Right lung (tissue), 5 donors: ENCODE measurements around the gene MDN1. TPM values are rescaled to one million over a fixed set of nuclear protein-coding genes. Genes with fewer than 3 reads are reported as not detected.
"Not testable (repeated sequence)": the region's sequence is repeated elsewhere in the genome, so short reads cannot be mapped to it uniquely, and the experiment has no call there.

Experiments used
- DNase-seq, 2 donors: peaks; one replicate each; pipeline ENCODE4 v3.0.0-alpha.2; 2013
- polyA plus RNA-seq, 5 donors: library from polyadenylated mRNA; unstranded; fragments of 120-200 nt; gene quantifications; one replicate each; pipeline versions ENCODE4 v1.2.1 to v1.2.3, GENCODE V29; 2013; ENCODE audit warnings: inconsistent platforms in 1 of 5, low replicate concordance in 1 of 5; ENCODE audit not compliant: insufficient read length in 5 of 5, insufficient read depth in 1 of 5

MDN1 gene
- polyA plus RNA-seq, 5 donors: 31.0 to 43.9 (median 36.1) TPM

DNA sequence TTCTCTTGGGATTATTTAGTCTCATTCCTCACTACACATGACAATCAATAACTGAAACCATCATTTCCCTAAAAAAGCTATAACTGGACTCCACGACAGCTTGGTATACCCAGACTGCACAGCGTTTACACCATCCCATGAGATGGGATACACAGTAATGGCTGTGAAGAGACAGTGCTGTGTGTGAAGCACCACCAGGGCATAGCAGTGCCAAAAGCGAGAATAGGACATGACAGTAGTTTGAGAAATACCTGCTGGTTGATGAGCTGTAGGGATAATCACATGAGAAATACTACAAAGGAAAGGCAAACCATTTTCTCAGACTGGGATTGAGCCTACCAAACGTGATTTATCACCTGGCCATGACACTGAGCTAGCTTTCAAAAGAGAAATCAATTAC lies 158.6 kb downstream of the MDN1 start:
- DNase-seq: no peak

DNA sequence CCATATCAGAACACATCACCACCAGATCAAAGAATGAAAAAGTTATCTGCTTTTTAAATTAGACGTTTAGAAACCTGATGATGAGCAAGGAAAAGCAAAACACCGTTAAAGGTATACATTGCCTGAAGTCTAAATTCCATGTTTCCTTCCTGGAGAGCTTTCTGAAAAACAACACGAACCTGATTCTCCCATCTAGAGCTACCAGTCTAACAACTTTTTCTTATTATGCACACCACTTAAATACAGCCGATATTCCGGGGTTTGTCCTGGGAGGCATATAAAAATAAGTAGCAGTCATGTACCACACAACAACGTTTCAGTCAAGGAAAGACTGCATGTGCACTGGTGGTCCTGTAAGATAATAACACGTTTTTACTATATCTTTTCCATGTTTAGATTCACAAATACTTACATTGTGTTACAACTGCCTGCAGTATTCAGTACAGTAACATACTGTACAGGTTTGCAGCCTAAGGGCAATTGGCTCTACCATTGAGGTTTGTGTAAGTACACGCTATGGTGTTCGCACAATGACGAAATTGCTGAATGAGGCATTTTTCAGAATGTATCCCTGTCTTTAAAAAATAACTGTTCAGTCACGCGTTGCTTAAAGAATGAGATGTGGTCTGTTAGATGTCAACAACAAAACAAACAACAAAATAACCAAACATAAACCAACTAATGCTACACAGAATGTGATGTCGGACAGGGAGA lies 162.0 kb downstream of the MDN1 start:
- no peak for DNase-seq

DNA sequence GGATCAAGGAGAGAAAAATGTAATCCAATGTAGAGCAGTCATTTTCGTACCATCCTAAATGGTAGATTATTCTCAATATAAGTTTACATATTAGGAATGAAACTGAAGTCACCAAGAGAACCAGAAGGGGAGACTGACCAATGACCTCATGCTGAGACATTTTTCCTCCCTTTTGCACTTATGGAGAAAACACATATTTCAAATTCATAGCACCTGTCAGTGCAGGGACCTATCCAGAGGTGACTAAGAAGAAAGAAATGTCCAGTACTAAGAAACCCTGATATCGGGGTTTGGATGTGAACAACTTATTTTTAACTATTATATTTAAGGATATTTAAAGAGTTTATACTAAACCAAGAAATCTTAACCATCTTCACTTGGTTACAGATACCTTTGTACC lies 164.5 kb downstream of the MDN1 start:
- DNase-seq: no peak

DNA sequence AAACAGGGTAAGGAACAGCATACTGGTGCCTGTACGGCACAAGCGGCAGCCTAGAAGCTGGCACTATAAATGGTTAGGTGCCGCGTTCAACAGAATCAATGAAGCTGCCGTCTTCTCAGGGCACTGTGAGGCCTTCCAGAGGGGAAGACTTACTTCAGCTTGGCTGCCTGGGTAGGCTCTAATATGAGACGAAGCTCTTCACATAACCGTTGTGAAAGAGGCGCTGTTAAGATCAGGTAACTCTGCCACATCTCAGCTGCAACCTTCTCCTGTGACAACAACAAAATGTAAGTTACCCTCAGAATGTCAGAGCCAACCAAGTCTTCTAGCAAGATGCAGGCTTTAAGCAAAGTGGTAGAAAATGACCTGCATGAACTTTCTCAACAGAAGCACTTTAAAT lies 169.0 kb downstream of the MDN1 start:
- no peak for DNase-seq

DNA sequence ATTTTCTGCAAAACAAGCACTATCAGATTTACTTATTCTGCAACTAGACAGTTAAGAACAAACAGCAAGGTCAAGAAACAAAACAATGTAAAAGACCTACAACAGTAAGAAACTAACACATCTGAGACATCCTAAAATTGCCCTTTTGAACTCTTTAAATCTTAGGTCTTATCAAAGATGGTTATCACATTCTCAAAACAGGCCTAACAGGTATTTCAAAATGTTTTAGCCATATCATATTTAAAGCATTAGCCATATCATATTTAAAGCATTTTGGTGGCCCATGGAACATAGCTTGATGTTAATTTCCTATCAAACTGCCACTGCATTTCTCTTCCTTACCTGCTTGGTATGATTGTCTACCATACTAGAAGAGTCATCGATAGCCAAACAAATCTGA lies 169.9 kb downstream of the MDN1 start:
- no peak for DNase-seq

DNA sequence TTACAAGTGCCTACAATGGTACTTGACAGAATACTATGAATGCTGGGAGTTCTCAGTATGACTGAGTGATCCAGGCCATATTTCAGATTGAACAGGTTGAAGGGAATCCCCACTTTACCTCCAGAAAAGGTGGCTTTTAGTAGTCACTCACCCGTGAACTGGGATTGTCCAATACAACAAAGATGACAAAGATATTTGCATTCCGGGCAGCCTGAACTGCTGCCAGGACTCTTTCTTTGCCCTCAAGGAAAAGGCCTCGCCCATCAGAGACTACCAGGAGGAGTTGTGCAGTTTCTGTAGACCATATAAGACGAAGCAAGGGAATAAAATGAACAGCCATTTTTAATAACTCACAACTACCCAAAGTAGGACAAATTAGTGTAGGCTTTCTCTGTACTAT lies 174.7 kb downstream of the MDN1 start:
- DNase-seq: no peak

DNA sequence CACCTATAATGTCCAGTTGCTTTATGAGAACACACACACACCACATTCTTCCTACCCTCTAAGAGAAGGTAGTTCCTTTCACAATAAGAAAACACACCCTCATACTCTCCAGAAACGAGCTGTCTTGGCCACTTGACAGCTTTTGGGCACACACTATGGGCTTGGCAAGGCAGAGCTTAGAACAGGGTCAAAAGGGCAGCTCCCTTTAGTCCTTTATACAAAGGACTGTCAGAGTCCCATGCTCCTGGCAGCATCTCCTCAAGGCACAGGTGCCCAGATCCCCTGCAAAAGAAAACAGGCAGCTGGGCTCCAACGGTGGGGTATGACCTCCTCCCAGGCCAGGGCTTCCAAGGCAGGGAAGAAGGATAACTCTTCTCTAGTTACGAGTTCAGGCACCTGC lies 176.2 kb downstream of the MDN1 start:
- DNase-seq: no peak

DNA sequence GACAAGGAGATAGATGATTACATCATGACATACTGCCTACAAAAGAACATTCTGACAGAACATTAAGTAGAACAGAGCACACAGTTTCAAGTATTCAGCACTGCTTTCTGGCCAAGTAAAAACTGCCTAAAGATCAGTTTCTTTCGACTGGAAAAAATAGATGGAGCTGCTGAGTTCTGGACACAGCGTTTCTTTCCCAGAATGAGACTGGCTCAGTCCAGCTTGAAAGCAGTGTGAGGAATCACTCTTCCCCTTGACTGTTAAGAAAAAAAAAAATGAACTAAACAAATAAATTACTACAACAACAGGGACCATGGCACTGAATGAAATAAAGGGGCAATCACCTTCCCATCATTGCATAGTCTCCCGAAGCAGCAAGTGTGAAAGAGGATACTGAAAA lies 176.6 kb downstream of the MDN1 start:
- DNase-seq: no peak

DNA sequence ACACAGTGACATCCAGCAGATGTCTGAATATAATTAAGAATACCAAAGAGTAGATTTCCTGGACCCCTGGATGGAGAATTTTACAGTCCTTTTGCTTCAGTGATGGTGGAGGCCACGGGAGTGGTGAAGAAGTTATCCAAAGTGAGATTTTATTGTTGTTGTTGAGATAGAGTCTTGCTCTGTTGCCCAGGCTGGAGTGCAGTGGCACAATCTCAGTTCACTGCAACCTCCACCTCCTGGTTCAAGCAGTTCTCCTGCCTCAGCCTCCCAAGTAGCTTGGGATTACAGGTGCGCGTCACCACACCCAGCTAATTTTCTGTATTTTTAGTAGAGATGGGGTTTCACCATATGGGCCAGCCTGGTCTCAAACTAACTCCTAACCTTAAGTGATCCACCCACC lies 178.0 kb downstream of the MDN1 start:
- not testable (repeated sequence) for DNase-seq

DNA sequence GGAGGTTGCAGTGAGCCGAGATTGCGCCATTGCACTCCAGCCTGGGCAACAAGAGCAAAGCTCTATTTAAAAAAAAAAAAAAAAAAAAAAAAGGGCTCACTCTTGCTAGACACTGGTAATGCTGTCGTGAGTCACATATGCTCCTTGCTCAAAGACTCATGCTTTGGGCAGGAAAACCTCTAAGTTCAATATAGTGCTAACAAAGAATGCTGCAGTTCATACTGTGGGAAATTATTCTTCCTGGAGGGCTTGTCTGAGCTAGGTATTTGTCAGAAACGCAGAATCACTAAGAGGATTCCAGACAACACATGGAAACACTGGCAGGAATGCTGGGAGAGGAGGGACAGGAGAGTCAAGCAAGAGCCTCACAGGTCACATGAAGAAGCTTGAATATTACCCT lies 178.8 kb downstream of the MDN1 start:
- no peak for DNase-seq

DNA sequence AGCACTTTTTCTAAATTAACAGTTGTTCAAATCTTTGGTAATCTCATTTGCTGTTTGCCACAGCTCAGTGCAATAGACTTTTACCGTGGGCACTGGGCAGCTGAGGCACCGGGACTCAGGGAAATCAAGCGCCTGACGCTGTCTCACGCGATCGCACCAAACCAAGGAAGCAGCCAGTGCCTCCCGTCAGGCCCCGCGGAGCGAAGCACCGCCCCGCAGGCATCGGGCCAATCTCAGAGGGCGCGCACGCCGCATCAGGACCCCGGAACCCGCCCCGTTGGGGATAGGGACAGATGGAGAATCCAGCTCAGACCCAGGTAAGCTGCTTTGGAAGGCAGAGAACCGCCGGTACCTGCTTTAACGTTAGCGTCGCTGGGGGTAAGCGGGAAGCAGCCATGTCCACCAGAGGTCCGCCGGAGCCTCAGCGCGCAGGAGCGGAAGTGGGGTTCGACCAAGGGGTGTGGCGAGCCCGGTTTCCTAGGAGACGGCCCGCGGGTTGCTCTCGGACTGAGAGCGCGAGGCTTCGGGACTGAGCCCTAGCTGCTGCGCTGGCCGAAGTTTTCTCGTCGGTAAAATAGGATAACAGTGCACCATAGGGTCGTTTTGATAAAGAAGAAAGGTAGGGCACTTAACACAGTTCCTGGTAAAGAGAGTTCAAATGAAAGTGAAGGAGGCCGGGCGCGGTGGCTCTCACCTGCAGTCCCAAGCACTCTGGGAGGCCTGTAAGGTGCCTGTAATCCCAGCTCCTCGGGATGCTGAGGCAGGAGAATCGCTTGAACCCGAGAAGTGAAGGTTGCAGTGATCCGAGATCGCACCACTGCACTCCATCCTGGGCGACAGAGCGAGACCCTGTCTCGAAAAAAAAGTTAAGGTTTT lies 181.0 kb downstream of the MDN1 start, which contains the start of gene LYRM2:
Gene LYRM2 (minus strand): TSS at position 428 of the 876 bp plus-strand sequence. CDS start 31 bp downstream, at position 397.
- DNase-seq: peak; percentile 95 to 96

DNA sequence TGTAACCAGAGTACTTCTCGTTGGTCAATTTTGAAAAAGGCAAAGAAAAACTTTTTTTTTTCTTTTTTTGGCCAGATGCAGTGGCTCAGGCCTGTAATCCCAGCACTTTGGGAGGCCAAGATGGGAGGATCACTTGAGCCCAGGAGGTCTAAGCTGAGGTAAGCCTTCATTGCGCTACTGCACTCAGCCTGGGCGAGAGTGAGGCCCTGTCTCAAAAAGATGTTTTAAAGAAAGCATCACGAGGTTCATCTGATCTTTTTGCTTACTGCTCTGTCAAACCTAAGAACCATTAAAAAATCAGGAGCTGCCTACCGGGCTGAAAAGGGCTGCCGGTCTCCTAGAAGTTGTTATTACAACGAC lies 181.7 kb downstream of the MDN1 start:
- DNase-seq: no peak

DNA sequence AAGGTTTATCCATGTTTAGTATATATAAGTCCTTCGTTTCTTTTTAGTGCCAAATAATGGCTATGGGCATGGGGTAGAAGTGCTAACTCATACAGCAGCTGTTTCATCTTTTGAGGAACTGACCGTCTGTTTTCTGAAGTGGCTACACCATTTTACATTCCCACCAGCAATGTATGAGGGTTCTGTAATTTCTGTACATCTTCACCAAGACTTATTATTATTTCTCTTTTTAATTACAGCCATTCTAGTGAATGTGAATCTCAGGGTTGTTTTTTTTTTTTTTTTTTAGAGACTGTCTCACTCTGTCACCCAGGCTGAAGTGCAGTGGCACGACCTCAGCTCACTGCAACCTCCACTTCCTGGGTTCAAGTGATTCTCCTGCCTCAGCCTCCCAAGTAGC lies 183.2 kb downstream of the MDN1 start:
- not testable (repeated sequence) for DNase-seq

DNA sequence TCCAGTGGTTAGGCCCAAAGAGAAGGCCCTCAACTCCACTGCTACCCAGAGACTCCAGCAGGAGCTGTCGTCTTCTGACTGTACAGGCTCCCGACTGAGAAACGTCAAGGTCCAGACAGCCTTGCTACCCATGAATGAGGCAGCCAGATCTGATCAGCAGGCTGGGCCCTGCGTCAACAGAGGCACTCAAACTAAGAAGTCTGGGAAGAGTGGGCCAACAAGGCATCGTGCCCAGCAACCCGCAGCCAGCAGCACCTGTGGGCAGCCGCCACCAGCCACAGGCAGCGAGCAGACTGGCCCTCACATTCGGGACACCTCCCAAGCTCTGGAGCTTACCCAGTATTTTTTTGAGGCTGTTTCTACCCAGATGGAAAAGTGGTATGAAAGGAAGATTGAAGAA lies 189.1 kb downstream of the MDN1 start:
- DNase-seq: no peak

DNA sequence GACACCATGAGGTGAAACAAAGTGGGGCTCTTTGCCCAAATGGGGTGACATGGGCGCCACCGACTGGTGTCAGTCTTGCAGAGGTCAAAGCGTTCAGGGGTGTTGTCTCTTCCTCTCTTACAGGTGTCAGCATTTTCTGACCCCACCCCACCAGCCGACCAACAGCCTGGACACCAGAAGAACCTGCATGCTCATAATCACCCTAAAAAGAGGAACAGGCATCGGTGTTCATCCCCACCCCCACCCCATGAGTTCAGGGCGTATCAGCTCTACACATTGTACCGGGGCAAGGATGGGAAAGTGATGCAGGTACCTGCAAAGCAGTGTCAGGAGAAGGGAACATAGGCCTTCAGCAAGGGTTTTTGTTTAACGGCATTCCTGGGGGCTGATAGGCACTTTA lies 195.8 kb downstream of the MDN1 start:
- no peak for DNase-seq

DNA sequence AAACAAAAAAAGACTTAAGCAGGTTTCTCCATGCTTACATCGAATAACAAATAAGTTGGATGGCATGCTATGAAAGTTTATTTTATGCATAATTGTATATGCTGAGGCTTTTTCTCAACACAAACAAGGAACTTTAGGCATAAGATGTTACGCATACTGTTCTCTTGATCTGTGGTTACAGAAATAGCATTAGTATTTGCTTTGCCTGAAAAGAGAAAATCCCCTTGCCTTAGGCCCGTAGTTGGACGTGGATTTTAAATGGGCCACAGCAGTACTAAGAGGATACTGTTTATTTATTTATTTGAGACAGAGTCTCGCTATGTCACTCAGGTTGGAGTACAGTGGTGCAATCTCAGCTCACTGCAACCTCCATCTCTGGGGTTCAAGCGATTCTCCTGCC lies 200.0 kb downstream of the MDN1 start:
- no peak for DNase-seq

DNA sequence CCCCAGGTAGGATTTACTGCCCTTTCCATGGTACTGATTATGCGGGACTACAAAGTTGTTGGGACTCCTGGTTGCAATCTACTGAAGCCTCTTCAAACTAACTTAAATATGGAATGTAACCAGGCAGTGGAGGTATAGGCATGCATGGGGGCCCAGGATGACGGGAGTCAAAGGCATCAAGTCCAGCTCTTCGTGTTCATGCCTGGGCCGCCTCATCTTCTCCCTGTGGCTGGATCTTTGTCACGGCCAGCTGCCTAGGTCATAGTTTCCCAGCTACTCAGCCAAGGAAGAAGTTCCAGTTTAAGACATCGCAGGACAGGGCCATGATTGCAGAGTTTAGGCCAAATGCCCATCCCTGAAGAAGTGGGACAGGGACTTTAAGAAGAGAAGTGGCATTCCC lies 201.6 kb downstream of the MDN1 start:
- DNase-seq: no peak

DNA sequence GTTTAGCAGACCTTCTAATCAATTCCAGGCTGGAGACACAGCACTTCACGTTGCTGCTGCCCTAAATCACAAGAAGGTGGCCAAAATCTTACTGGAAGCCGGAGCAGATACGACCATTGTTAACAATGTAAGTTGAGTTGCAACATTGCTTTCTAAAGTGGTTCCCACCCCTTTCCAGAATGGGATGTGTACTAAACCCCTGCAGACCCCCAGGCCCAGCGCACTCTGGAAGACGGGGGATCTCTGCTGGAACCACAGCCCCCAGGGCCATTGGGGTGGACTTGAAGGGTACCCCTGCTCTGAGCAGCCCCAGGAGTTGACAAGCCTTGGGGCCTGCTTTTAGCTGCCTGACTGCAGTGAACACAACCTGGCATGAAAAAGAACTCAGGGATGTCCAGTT lies 203.1 kb downstream of the MDN1 start:
- no peak for DNase-seq

DNA sequence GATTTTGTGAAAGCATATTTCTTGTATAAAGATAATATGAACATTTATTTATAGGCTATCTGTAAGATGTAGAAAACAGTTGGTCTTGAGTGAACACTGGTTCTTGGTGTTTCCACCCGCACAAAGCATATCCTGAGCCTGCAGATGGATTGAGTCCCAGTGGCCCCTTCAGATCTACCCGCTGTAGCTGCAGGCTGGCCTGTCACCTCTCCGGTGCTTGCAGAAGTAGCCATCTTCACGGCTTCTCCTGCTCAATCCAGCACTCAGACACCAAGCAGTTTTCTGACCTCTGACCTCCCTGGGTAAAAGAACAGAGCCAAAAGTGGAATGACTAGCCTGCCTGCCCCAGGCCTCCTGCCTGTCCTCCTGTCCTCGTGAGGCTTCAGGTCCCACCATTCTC lies 203.7 kb downstream of the MDN1 start:
- DNase-seq: no peak

DNA sequence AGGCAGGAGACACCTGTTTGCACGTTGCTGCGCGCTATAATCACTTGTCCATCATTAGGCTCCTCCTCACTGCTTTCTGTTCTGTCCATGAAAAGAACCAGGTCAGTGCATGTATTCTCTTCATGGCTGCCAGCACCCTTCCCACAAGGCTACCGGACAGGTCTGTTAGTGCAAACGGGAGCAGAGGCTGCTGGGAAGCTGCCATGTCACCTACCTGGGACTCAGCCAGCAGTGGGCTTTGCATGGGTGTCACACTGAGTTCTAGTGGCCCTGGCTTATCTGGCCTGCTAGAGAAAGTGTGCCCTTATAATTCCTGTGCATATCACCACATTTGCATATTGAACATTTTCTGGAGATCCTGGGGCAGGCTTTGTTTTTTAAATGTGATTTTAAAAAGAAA lies 205.8 kb downstream of the MDN1 start:
- DNase-seq: no peak

DNA sequence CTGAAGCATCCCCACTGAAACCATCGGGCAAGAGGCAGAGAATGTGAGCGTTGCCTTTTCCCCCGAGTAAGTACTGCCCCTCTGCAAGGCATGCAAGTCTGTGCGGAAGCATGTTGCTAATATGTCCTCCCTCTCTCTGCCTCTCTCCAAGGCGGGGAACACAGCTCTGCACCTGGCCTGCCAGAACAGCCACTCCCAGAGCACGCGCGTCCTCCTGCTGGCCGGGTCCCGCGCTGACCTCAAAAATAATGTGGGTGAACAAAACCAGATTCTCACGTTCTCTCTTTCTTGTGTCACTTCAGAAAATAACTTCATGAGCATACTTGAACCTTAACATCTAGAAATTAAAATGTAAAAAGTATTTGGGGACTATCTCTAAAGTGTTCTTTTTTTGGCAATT lies 207.5 kb downstream of the MDN1 start:
- DNase-seq: no peak

DNA sequence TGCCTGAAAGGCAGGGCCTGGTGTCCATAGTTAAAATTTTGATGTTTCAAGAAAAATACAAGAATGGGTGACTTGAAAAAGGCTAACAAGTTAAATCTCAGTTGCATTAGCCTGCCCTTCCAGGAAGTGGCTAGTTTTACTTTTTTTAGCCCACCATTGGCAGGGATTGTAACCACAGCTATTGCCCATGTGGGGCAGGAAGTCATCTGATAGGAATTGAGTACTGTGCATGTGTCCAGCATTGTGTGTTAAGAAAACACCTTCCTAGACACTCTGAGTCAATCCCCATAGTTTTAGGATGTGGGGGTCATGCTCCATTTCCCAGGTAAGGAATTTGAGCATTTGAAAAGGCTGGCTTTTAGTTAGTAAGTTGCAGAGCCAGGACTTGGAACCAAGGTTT lies 207.9 kb downstream of the MDN1 start:
- no peak for DNase-seq

DNA sequence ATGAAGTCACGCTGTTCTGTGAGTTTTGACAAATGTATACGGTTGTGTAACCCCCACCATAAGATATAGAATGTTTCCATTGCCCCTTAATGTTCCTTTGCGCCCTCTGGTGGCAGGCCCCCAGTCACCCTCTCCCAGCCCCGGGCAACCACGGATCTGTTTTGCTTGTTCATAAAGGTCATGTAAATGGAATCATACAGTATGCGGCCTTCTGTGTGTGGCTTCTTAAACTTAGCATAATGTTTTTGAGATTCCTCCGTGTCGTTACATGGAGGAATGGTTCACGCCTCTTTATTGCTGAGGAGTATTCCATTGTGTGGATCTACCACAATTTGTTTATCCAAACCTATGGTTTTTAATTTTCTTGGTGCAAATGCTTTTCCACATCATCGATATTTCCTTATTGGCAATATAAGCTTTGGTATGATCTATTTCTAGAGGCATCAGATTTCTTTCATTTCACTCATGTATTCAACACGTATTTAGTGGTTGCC lies 209.4 kb downstream of the MDN1 start:
- no peak for DNase-seq
